G401 (cell line): ENCODE data around the gene FAM20B. TPM values are rescaled to one million over a fixed set of nuclear protein-coding genes. Genes with fewer than 3 reads are reported as not detected.

Experiments
- DNase-seq: peaks from one replicate; pipeline ENCODE4 v3.0.0-alpha.2; 2015; ENCODE audit warnings: low spot score
- in situ Hi-C: cut with HindIII; loops from 2 replicates; pipeline ENCODE4 v1.10.0; 2016; ENCODE audit warnings: low sequenced_read_pairs, mixed read lengths
- total RNA-seq: library from RNA; depleted of rRNA; stranded (reverse); fragments of >200 nt; shearing (Covaris generic); gene quantifications from 2 replicates; pipeline ENCODE4 v1.2.3, GENCODE V29; 2014; rRNA removed

FAM20B gene
- total RNA-seq, 1 experiment from 2014 or later: 19.7 TPM

GRCh38 chr1:179120736-179121135, 95.0 kb downstream of the FAM20B start:
- in situ Hi-C loops: no loop called here
- DNase-seq: no peak

DNA sequence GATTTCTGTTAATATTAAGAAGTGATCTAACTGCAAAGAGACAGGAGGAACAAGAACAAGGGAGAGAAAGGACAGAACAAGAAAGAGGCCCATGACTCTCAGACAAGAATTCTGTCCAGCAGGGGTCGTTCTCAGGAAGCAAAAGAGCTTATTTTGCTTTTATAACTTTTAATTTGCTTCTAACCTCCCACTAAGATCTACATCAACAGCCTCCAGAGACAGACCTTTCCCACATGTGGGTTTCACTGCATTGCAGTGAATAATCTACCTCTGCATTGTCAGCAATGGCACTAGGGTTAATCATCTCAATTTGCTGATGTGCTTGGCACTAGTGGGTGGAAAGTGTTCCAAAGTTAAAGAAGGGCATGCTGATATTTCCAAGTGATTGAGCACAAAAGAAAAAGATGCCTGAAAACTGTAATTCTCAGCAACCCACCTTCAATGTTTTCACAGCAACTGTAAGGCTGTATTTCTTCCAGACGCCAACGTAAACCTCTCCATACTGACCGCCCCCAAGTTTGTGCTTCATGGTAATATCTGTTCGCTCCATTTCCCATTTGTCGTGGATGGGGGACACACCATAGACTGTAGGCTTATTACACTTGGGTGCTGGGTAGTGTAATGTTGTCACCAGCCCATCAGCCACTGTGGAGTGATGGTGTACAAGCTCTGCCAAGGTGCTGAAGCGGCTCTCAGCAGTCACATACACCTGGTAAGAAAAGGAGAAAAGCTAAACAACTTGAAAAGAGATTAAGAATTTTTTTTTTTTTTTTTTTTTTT, 95.7 kb downstream of the FAM20B start:
- DNase-seq: peak; percentile 33
- in situ Hi-C loops: no loop called here

GRCh38 chr1:179124873-179125272, 99.2 kb downstream of the FAM20B start:
- in situ Hi-C loops: no loop called here
- DNase-seq: no peak

Other genes starting within 250 kb of the FAM20B start
- not detected in 2 replicates for gene ANGPTL1, start 154.8 kb upstream of the FAM20B start, total RNA-seq
- 82.3 and 136 TPM in 2 replicates for gene TOR3A, start 56.2 kb downstream of the FAM20B start, total RNA-seq
- 10.2 TPM in 2 replicates for gene ABL2, start 203.8 kb downstream of the FAM20B start, total RNA-seq